ENCODE results near the gene CA10.

The CA10 gene

GRCh38 chr17:51724043-51724580 is 434.4 kb downstream of the CA10 start:
- H2AFZ ChIP-seq (ENCODE audit: low read depth) = no peak overlapping the region
- no peak overlapping the region for H3K4me2 ChIP-seq
- no peak overlapping the region for H3K9ac ChIP-seq
- no peaks in the 10 kb centered on the region for H3K79me2 ChIP-seq (ENCODE audit: insufficient read depth, low read depth)
- no peaks in the 10 kb centered on the region for H3K4me1 ChIP-seq (ENCODE audit: low read depth, poor library complexity, severe bottlenecking)
- no peaks in the 10 kb centered on the region for H3K27me3 ChIP-seq (ENCODE audit: insufficient read depth, low read depth)
- no peak overlapping the region for H3K4me3 ChIP-seq (IDR thresholded peaks at IDR 0.05; ENCODE audit: insufficient read depth, low read depth, low read length)
- TF ChIP-seq, protein P1, sequence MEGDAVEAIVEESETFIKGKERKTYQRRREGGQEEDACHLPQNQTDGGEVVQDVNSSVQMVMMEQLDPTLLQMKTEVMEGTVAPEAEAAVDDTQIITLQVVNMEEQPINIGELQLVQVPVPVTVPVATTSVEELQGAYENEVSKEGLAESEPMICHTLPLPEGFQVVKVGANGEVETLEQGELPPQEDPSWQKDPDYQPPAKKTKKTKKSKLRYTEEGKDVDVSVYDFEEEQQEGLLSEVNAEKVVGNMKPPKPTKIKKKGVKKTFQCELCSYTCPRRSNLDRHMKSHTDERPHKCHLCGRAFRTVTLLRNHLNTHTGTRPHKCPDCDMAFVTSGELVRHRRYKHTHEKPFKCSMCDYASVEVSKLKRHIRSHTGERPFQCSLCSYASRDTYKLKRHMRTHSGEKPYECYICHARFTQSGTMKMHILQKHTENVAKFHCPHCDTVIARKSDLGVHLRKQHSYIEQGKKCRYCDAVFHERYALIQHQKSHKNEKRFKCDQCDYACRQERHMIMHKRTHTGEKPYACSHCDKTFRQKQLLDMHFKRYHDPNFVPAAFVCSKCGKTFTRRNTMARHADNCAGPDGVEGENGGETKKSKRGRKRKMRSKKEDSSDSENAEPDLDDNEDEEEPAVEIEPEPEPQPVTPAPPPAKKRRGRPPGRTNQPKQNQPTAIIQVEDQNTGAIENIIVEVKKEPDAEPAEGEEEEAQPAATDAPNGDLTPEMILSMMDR (conservative IDR thresholded peaks at IDR 0.05; ENCODE audit: low read depth, low read length) = no peak
- no peak overlapping the region for H3K27ac ChIP-seq
- no peaks in the 10 kb centered on the region for H4K20me1 ChIP-seq (ENCODE audit: insufficient read depth)
- no peaks in the 10 kb centered on the region for H3K36me3 ChIP-seq (ENCODE audit: insufficient read depth)

- Histone ChIP-seq H3K4me2 (no peak overlapping the region), H2AFZ (ENCODE audit: low read depth) (no peak overlapping the region), H3K4me3 (IDR thresholded peaks at IDR 0.05; ENCODE audit: insufficient read depth, low read depth, low read length) (no peak overlapping the region), H3K4me1 (ENCODE audit: low read depth, poor library complexity, severe bottlenecking) (no peaks in the 10 kb centered on the region), H3K27me3 (ENCODE audit: insufficient read depth, low read depth) (no peaks in the 10 kb centered on the region), H3K9ac (no peak overlapping the region), H3K36me3 (ENCODE audit: insufficient read depth) (no peaks in the 10 kb centered on the region), H3K79me2 (ENCODE audit: insufficient read depth, low read depth) (no peaks in the 10 kb centered on the region), H4K20me1 (ENCODE audit: insufficient read depth) (no peaks in the 10 kb centered on the region), H3K27ac (no peak overlapping the region)
- TF ChIP-seq, protein P1 (conservative IDR thresholded peaks at IDR 0.05; ENCODE audit: low read depth, low read length) = no peak
These were observed 435.5 kb downstream of the CA10 start for GRCh38 chr17:51722994-51723393.

DNA sequence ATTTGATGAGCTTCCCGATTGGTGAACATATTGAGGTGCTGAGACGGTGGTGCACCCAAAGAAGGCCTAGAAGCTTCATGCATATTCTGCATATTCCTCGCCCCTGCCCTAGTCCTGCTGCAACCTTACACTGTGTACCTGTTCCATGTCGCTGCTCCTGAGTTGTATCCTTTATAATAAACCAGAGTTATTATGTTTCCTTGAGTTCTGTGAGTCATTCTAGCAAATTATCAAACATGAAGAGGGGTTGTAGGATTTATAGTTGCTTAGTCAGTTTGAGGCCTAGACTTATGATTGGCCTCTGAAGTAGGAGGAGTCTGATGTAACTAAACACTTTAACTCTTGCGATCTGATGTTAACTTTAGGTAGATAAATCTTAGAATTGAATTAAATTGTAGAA is 436.8 kb downstream of the CA10 start:
- Histone ChIP-seq H2AFZ (ENCODE audit: low read depth) (no peak overlapping the region), H3K27me3 (ENCODE audit: insufficient read depth, low read depth) (no peaks in the 10 kb centered on the region), H3K4me1 (ENCODE audit: low read depth, poor library complexity, severe bottlenecking) (no peaks in the 10 kb centered on the region), H4K20me1 (ENCODE audit: insufficient read depth) (no peaks in the 10 kb centered on the region), H3K9ac (no peak overlapping the region), H3K27ac (no peak overlapping the region), H3K4me3 (IDR thresholded peaks at IDR 0.05; ENCODE audit: insufficient read depth, low read depth, low read length) (no peak overlapping the region), H3K4me2 (no peak overlapping the region), H3K79me2 (ENCODE audit: insufficient read depth, low read depth) (no peaks in the 10 kb centered on the region), H3K36me3 (ENCODE audit: insufficient read depth) (no peaks in the 10 kb centered on the region)
- TF ChIP-seq, protein P1 (conservative IDR thresholded peaks at IDR 0.05; ENCODE audit: low read depth, low read length) = no peak

DNA sequence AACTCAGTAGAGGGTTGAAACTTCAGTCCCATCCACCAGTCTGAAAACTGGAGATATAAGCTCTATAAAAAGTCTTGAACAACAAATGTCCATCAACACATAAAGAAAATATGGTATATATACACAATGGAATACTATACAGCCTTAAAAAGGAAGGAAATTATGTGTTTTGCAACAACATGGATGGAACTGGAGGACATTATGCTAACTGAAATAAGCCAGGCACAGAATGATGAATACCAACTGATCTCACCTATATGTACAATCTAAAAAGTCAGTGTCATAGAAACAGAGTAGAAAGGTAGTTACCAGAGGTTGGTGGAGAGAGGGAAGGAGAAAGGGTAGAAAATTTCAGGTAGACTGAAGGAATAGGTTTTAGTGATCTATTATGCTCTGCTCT is 438.1 kb downstream of the CA10 start:
- Histone ChIP-seq H4K20me1 (ENCODE audit: insufficient read depth) (no peaks in the 10 kb centered on the region), H3K36me3 (ENCODE audit: insufficient read depth) (no peaks in the 10 kb centered on the region), H3K9ac (no peak overlapping the region), H3K79me2 (ENCODE audit: insufficient read depth, low read depth) (no peaks in the 10 kb centered on the region), H2AFZ (ENCODE audit: low read depth) (no peak overlapping the region), H3K27me3 (ENCODE audit: insufficient read depth, low read depth) (no peaks in the 10 kb centered on the region), H3K4me1 (ENCODE audit: low read depth, poor library complexity, severe bottlenecking) (no peaks in the 10 kb centered on the region), H3K4me3 (IDR thresholded peaks at IDR 0.05; ENCODE audit: insufficient read depth, low read depth, low read length) (no peak overlapping the region), H3K4me2 (no peak overlapping the region), H3K27ac (no peak overlapping the region)
- TF ChIP-seq, protein P1 (conservative IDR thresholded peaks at IDR 0.05; ENCODE audit: low read depth, low read length) = no peak
